ENCODE measurements around the gene ORM2.

ORM2 gene

DNA sequence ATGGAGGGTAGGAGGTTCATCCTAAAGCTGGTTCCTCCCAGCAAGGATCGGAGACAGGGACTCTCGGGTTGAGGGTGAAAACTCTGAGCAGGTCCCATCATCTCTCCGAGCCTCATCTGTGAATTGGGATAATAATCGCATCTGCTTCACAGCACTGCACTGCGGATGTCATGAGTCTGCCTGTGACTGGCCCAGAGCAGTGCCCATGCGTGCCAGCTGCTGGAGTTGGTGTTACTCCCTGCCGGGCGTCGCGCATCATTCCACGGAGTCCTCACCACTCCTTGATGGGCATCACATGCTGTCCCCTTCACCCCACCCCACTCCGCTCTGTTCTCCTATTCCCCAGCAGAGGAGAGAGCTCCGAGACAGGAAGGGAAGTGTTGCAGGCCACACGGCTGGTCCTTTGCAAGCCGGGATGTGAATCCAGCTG lies 41.9 kb upstream of the ORM2 start:
- H3K36me3 ChIP-seq (ENCODE audit: control insufficient read depth, insufficient read depth, low read length): no peaks in the 10 kb centered on the region
- H3K27me3 ChIP-seq (ENCODE audit: control insufficient read depth, insufficient read depth, low read length): no peaks in the 10 kb centered on the region
- no peak overlapping the region for H3K27ac ChIP-seq (ENCODE audit: low read depth, low read length)
- no peak overlapping the region for H3K4me3 ChIP-seq (ENCODE audit: low read length)
- H3K4me1 ChIP-seq (ENCODE audit: control insufficient read depth, insufficient read depth, low read length): no peaks in the 10 kb centered on the region
- H3K9ac ChIP-seq (ENCODE audit: low read length): no peak overlapping the region

- H3K27ac ChIP-seq (ENCODE audit: low read depth, low read length): no peak overlapping the region
- no peaks in the 10 kb centered on the region for H3K4me1 ChIP-seq (ENCODE audit: control insufficient read depth, insufficient read depth, low read length)
- no peaks in the 10 kb centered on the region for H3K27me3 ChIP-seq (ENCODE audit: control insufficient read depth, insufficient read depth, low read length)
- H3K9ac ChIP-seq (ENCODE audit: low read length): no peak overlapping the region
- no peaks in the 10 kb centered on the region for H3K36me3 ChIP-seq (ENCODE audit: control insufficient read depth, insufficient read depth, low read length)
- no peak overlapping the region for H3K4me3 ChIP-seq (ENCODE audit: low read length)
Observed at GRCh38 chr9:114288193-114289091, 41.2 kb upstream of the ORM2 start.

GRCh38 chr9:114289106-114289505 lies 40.6 kb upstream of the ORM2 start:
- Histone ChIP-seq H3K27ac (ENCODE audit: low read depth, low read length) (no peak overlapping the region), H3K36me3 (ENCODE audit: control insufficient read depth, insufficient read depth, low read length) (no peaks in the 10 kb centered on the region), H3K9ac (ENCODE audit: low read length) (no peak overlapping the region), H3K4me3 (ENCODE audit: low read length) (no peak overlapping the region), H3K27me3 (ENCODE audit: control insufficient read depth, insufficient read depth, low read length) (no peaks in the 10 kb centered on the region), H3K4me1 (ENCODE audit: control insufficient read depth, insufficient read depth, low read length) (no peaks in the 10 kb centered on the region)

DNA sequence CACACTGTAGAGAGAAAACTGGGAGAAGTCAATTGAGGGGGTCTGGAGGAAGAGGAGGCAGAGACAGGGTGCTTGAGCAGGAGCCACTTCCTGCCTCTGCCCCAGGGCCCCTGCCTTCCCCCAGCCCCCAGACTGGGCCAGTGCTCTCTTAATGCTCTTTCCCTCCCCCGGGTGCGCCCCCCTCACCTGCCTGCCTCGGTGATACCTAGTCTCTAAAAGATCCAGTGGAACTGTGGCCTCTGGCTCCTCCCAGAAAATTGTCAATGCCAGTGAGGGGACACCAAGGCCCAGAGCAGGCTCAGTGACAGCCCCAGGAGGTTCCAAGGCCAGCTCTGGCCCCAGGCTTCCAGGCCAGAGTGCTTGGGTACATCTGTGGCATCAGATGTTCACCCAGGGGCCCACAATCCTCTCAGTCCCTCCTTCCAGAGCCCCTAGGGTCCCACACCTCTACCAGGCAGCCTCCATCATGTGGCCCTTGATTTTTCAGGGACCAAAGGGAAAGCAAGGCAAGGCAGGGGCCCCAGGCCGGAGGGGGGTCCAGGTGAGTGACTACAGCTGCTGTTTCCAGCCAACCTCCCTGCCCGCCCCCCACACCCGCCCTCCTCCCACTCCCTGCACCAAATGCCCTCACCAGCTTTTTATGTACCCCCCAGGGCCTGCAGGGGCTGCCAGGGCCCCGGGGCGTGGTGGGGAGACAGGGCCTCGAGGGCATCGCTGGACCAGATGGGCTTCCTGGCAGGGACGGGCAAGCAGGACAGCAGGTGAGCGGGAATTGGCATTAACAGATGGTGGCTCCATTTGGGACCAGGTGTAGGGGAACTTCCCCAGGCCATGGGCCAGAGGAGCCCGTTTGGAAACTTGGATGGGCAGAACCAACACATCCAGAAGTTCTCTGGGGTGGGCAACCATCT lies 39.8 kb upstream of the ORM2 start:
- Histone ChIP-seq H3K4me1 (ENCODE audit: control insufficient read depth, insufficient read depth, low read length) (no peaks in the 10 kb centered on the region), H3K36me3 (ENCODE audit: control insufficient read depth, insufficient read depth, low read length) (no peaks in the 10 kb centered on the region), H3K4me3 (ENCODE audit: low read length) (no peak overlapping the region), H3K27me3 (ENCODE audit: control insufficient read depth, insufficient read depth, low read length) (no peaks in the 10 kb centered on the region), H3K27ac (ENCODE audit: low read depth, low read length) (no peak overlapping the region), H3K9ac (ENCODE audit: low read length) (no peak overlapping the region)

GRCh38 chr9:114290561-114290986 lies 39.1 kb upstream of the ORM2 start:
- H3K9ac ChIP-seq (ENCODE audit: low read length): no peak overlapping the region

DNA sequence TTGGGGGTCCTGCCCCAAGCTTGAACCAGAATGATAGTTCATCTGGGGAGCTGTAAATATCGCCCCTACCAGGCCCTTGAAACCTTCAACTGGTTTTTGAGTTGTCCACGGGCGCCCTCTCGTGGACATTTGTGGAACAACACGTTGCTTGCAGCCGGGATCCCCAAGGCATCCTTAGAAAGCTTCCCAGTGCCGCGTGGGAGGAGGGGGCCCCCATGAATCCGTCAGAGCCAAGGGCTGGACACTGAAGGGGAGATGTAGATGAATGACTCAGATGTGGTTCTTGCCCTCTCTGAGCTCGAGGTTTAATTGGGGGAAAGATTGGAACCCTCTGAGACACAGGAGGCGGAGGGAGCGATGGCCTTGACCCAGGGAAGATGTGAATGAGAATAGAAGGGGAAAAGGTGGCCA lies 38.6 kb upstream of the ORM2 start:
- no peaks in the 10 kb centered on the region for H3K27me3 ChIP-seq (ENCODE audit: control insufficient read depth, insufficient read depth, low read length)
- H3K9ac ChIP-seq (ENCODE audit: low read length): no peak overlapping the region

More at GRCh38 chr9:114290561-114290986, 39.1 kb upstream of the ORM2 start:
- H3K27me3 ChIP-seq (ENCODE audit: control insufficient read depth, insufficient read depth, low read length): no peaks in the 10 kb centered on the region
- no peaks in the 10 kb centered on the region for H3K36me3 ChIP-seq (ENCODE audit: control insufficient read depth, insufficient read depth, low read length)
- no peak overlapping the region for H3K27ac ChIP-seq (ENCODE audit: low read depth, low read length)
- H3K4me3 ChIP-seq (ENCODE audit: low read length): no peak overlapping the region
- H3K4me1 ChIP-seq (ENCODE audit: control insufficient read depth, insufficient read depth, low read length): no peaks in the 10 kb centered on the region

DNA sequence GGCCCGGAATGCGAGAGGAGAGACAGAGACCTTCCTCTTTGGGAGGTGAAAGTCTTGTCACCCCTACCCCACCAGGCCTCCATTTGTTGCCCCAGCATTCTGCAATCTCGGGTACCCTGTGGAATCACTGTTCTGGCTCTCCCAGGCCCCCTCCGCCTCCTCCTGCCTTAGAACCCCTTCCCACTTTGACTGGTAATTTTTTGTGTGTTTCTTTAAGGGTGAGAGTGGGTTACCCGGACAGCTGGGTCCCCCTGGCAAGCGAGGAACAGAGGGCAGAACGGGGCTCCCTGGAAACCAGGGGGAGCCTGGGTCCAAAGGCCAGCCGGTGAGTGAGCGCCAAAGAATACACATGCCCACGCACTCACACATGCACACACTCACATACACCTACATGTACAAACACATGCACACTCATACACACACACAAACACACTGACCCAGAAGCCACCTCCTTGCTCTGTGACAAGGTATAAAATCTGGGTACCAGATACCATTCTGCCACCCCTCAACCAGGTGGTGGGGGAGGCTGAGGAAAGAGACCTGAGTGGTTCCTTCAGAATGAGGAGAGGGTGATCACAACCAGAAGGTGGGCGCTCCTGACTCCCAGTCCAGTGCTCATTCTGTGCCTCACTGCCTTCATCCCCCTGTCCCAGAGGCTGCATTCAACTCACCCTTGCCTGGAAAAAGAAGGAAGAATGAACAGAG lies 37.6 kb upstream of the ORM2 start:
- Histone ChIP-seq H3K36me3 (ENCODE audit: control insufficient read depth, insufficient read depth, low read length) (no peaks in the 10 kb centered on the region), H3K27me3 (ENCODE audit: control insufficient read depth, insufficient read depth, low read length) (no peaks in the 10 kb centered on the region), H3K27ac (ENCODE audit: low read depth, low read length) (no peak overlapping the region), H3K9ac (ENCODE audit: low read length) (no peak overlapping the region), H3K4me1 (ENCODE audit: control insufficient read depth, insufficient read depth, low read length) (no peaks in the 10 kb centered on the region), H3K4me3 (ENCODE audit: low read length) (no peak overlapping the region)

More for the DNA sequence above, 38.6 kb upstream of the ORM2 start:
- no peaks in the 10 kb centered on the region for H3K36me3 ChIP-seq (ENCODE audit: control insufficient read depth, insufficient read depth, low read length)
- no peak overlapping the region for H3K27ac ChIP-seq (ENCODE audit: low read depth, low read length)
- no peaks in the 10 kb centered on the region for H3K4me1 ChIP-seq (ENCODE audit: control insufficient read depth, insufficient read depth, low read length)
- H3K4me3 ChIP-seq (ENCODE audit: low read length): no peak overlapping the region

GRCh38 chr9:114294664-114295063 lies 35.0 kb upstream of the ORM2 start:
- Histone ChIP-seq H3K4me3 (ENCODE audit: low read length) (no peak overlapping the region), H3K36me3 (ENCODE audit: control insufficient read depth, insufficient read depth, low read length) (no peaks in the 10 kb centered on the region), H3K27ac (ENCODE audit: low read depth, low read length) (no peak overlapping the region), H3K4me1 (ENCODE audit: control insufficient read depth, insufficient read depth, low read length) (no peaks in the 10 kb centered on the region), H3K9ac (ENCODE audit: low read length) (no peak overlapping the region), H3K27me3 (ENCODE audit: control insufficient read depth, insufficient read depth, low read length) (no peaks in the 10 kb centered on the region)

- Histone ChIP-seq H3K36me3 (ENCODE audit: control insufficient read depth, insufficient read depth, low read length) (no peaks in the 10 kb centered on the region), H3K27ac (ENCODE audit: low read depth, low read length) (no peak overlapping the region), H3K4me3 (ENCODE audit: low read length) (no peak overlapping the region), H3K4me1 (ENCODE audit: control insufficient read depth, insufficient read depth, low read length) (no peaks in the 10 kb centered on the region), H3K27me3 (ENCODE audit: control insufficient read depth, insufficient read depth, low read length) (no peaks in the 10 kb centered on the region), H3K9ac (ENCODE audit: low read length) (no peak overlapping the region)
Observed at GRCh38 chr9:114296338-114296737, 33.3 kb upstream of the ORM2 start.

DNA sequence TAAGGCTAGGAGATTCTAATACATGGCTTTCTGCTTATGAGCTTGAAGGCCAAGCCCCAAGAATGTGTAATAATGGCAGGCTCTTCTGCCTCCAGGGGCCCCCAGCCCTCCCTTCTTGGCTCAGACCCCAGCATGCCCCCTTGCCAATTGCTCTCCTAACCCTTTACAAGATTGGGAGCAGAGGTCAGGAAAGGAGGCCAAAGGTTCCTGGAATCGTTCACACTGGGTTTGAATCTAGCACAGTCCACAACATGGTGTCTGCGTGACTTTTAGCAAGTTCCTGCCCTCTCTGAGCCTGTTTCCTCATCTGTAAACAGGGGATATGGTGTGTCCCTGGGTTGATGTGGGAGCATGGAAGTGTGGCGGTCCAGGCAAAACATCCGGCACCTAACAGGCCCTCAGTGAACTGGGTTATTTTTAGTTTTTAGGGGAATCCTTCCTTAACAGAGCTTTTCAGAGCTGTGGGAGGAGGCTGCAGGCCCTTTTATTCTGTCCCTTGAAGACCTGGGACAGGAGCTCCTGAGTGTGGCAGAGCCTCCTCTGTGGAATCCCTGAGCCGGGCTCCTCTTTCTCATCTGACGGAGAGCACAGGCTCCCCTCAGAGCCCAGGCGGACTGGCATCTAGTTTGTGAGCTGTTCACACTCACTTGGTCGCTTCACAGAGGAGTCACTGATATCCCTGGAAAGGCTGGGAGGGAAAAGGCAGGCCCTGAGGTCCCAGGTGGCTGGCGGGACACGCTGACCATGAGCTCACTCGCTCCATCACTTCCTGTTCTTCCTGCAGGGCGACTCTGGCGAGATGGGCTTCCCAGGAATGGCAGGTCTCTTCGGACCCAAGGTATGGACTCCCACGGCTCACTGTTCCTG lies 30.1 kb upstream of the ORM2 start:
- Histone ChIP-seq H3K27me3 (ENCODE audit: control insufficient read depth, insufficient read depth, low read length) (no peaks in the 10 kb centered on the region), H3K4me3 (ENCODE audit: low read length) (no peak overlapping the region)

GRCh38 chr9:114300153-114300845 lies 29.4 kb upstream of the ORM2 start:
- no peak overlapping the region for H3K9ac ChIP-seq (ENCODE audit: low read length)
- no peaks in the 10 kb centered on the region for H3K4me1 ChIP-seq (ENCODE audit: control insufficient read depth, insufficient read depth, low read length)
- H3K4me3 ChIP-seq (ENCODE audit: low read length): no peak overlapping the region
- H3K27ac ChIP-seq (ENCODE audit: low read depth, low read length): no peak overlapping the region
- no peaks in the 10 kb centered on the region for H3K27me3 ChIP-seq (ENCODE audit: control insufficient read depth, insufficient read depth, low read length)
- H3K36me3 ChIP-seq (ENCODE audit: control insufficient read depth, insufficient read depth, low read length): no peaks in the 10 kb centered on the region

More for the DNA sequence above, 30.1 kb upstream of the ORM2 start:
- Histone ChIP-seq H3K27ac (ENCODE audit: low read depth, low read length) (no peak overlapping the region), H3K4me1 (ENCODE audit: control insufficient read depth, insufficient read depth, low read length) (no peaks in the 10 kb centered on the region), H3K36me3 (ENCODE audit: control insufficient read depth, insufficient read depth, low read length) (no peaks in the 10 kb centered on the region), H3K9ac (ENCODE audit: low read length) (no peak overlapping the region)
